Lung (tissue), 12 donors: ENCODE data around the gene CXCL3. TPM values are rescaled to one million over a fixed set of nuclear protein-coding genes. Genes with fewer than 3 reads are reported as not detected.

Experiments used
- ATAC-seq: fragments of 200-7000 bp; cut with Tn5 transposase; one replicate; pipeline ENCODE4 v1.9.1; 2020; ENCODE audit warnings: moderate number of reproducible peaks; ENCODE audit not compliant: insufficient read depth, low FRiP score
- DNase-seq, 3 donors: peaks; one replicate each; pipeline ENCODE4 v3.0.0-alpha.2; 2013 to 2017
- H3K27ac ChIP-seq, 2 donors: one replicate each; pipeline ENCODE4 v1.5.1; 2013; ENCODE audit warnings: mild to moderate bottlenecking in 2 of 2, moderate library complexity in 2 of 2, control low read depth in 1 of 2, inconsistent platforms in 1 of 2, low read depth in 1 of 2, low read length in 1 of 2
- H3K27me3 ChIP-seq, 3 donors: one replicate each; pipeline ENCODE4 v1.5.1; 2013; ENCODE audit warnings: low read length in 2 of 3; ENCODE audit not compliant: control insufficient read depth in 3 of 3, insufficient read depth in 3 of 3
- H3K36me3 ChIP-seq, 4 donors: one replicate each; pipeline ENCODE4 v1.5.1; 2013; ENCODE audit warnings: low read length in 4 of 4, mild to moderate bottlenecking in 1 of 4, moderate library complexity in 1 of 4; ENCODE audit not compliant: control insufficient read depth in 4 of 4, insufficient read depth in 4 of 4
- H3K4me1 ChIP-seq, 5 donors: one replicate each; pipeline ENCODE4 v1.5.1; 2013; ENCODE audit warnings: low read length in 5 of 5, mild to moderate bottlenecking in 2 of 5, moderate library complexity in 1 of 5; ENCODE audit not compliant: control insufficient read depth in 5 of 5, insufficient read depth in 5 of 5
- H3K4me3 ChIP-seq: one replicate; pipeline ENCODE4 v1.5.1; 2013; ENCODE audit warnings: mild to moderate bottlenecking, control low read depth, moderate library complexity
- H3K9ac ChIP-seq, 2 donors: one replicate each; pipeline ENCODE4 v1.5.1; 2013; ENCODE audit warnings: low read length in 2 of 2, control low read depth in 1 of 2; ENCODE audit not compliant: insufficient read depth in 1 of 2
- H3K9me3 ChIP-seq, 4 donors: one replicate each; pipeline ENCODE4 v1.5.1; 2013; ENCODE audit warnings: low read length in 3 of 4, mild to moderate bottlenecking in 1 of 4, moderate library complexity in 1 of 4; ENCODE audit not compliant: control insufficient read depth in 4 of 4, insufficient read depth in 3 of 4
- WGBS, 2 donors: extraction: QIAGEN DNeasy Blood & Tissue Kit; methylation state at CpG; one replicate each; pipeline ENCODE4 v1.1.7; 2013; 5-methylcytosine and 5-hydroxymethylcytosine counted together
- polyA plus RNA-seq, 2 donors: library from polyadenylated mRNA; stranded (reverse); fragments of 200-250 nt; gene quantifications; one replicate each; pipeline ENCODE4 v1.2.1, GENCODE V29; 2013
- total RNA-seq, 2 donors: library from RNA; depleted of rRNA in 1 of 2; stranded (reverse); fragments of >200 nt in 1 of 2; gene quantifications; one replicate each; pipeline ENCODE4 v1.2.1, GENCODE V29; 2014 to 2021
- TF ChIP-seq, protein P1 (sequence below): IDR thresholded peaks from 2 replicates; pipeline ENCODE4 v1.5.1; 2012; ENCODE audit warnings: mild to moderate bottlenecking; ENCODE audit errors: control extremely low read depth, extremely low read depth
- donor health status: control.
- donor health status: control.
- donor health status: Bipolar disorder and iron deficiency.
- donor health status: healthy.
- donor health status: DM: yes; HTN: yes; CAD: no.

The CXCL3 gene
- total and polyA plus RNA-seq, 4 donors: 9.4 to 77.7 (median 24.1) TPM

DNA sequence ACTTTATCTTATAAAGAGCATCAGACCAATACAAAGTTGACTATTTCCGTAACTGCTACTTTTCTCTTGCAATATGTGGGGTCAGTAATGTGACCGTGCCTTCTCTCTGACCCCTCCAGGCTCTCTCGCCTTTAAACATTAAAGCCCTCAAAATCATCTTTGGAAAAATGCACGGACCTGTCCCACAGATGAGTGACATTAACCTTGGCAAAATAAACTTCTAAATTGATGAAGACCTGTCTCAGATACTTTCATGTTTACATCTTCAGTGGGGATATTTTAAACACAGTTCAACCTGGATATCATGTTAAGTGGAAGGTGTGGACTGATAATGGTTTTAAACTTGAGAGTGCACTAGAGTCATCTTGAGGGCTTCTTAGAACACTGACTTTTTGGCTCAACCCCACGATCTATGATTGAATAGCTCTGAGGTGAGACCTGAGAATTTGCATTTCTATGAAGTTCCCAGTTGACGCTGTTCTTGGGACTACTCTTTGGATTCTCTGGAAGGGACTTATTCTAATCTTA, 26.7 kb upstream of the CXCL3 start:
- TF ChIP-seq, protein P1, sequence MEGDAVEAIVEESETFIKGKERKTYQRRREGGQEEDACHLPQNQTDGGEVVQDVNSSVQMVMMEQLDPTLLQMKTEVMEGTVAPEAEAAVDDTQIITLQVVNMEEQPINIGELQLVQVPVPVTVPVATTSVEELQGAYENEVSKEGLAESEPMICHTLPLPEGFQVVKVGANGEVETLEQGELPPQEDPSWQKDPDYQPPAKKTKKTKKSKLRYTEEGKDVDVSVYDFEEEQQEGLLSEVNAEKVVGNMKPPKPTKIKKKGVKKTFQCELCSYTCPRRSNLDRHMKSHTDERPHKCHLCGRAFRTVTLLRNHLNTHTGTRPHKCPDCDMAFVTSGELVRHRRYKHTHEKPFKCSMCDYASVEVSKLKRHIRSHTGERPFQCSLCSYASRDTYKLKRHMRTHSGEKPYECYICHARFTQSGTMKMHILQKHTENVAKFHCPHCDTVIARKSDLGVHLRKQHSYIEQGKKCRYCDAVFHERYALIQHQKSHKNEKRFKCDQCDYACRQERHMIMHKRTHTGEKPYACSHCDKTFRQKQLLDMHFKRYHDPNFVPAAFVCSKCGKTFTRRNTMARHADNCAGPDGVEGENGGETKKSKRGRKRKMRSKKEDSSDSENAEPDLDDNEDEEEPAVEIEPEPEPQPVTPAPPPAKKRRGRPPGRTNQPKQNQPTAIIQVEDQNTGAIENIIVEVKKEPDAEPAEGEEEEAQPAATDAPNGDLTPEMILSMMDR: no peak
- no peak overlapping the region for H3K4me3 ChIP-seq

GRCh38 chr4:74063859-74064258, 25.4 kb upstream of the CXCL3 start:
- DNase-seq (no peak), ATAC-seq (no peak)
- H3K9ac ChIP-seq: no peak overlapping the region
- no peaks in the 10 kb centered on the region for H3K36me3 ChIP-seq
- WGBS, 2 donors: 65 to 66% methylated on average over 1 of the region's 1 CpG
- H3K9me3 ChIP-seq: peaks cover 0 to 3% (median 0%) of the 10 kb centered on the region in 4 donors
- TF ChIP-seq, protein P1: no peak
- no peaks in the 10 kb centered on the region for H3K27me3 ChIP-seq
- no peak overlapping the region for H3K27ac ChIP-seq
- H3K4me1 ChIP-seq: no peaks in the 10 kb centered on the region
- no peak overlapping the region for H3K4me3 ChIP-seq

More for the DNA sequence above, 26.7 kb upstream of the CXCL3 start:
- Histone ChIP-seq H3K4me1 (no peaks in the 10 kb centered on the region), H3K27ac (no peak overlapping the region), H3K27me3 (no peaks in the 10 kb centered on the region), H3K36me3 (no peaks in the 10 kb centered on the region), H3K9me3 (peaks cover 0 to 3% (median 0%) of the 10 kb centered on the region in 4 donors), H3K9ac (no peak overlapping the region)
- no peak for ATAC-seq
- 69 to 79% methylated on average over 6 of the region's 6 CpGs for WGBS, 2 donors
- DNase-seq: no peak

GRCh38 chr4:74062953-74063352, 24.5 kb upstream of the CXCL3 start:
- no peak overlapping the region for H3K9ac ChIP-seq
- H3K4me1 ChIP-seq: no peaks in the 10 kb centered on the region
- no peak overlapping the region for H3K27ac ChIP-seq
- TF ChIP-seq, protein P1: no peak
- H3K27me3 ChIP-seq: no peaks in the 10 kb centered on the region
- H3K9me3 ChIP-seq: peaks cover 0 to 3% (median 0%) of the 10 kb centered on the region in 4 donors
- ATAC-seq (no peak), DNase-seq (no peak)
- no peaks in the 10 kb centered on the region for H3K36me3 ChIP-seq
- no peak overlapping the region for H3K4me3 ChIP-seq

- TF ChIP-seq, protein P1: no peak
- no peak for DNase-seq
- no peak overlapping the region for H3K27ac ChIP-seq
- no peak for ATAC-seq
- no peaks in the 10 kb centered on the region for H3K4me1 ChIP-seq
- H3K4me3 ChIP-seq: no peak overlapping the region
- no peaks in the 10 kb centered on the region for H3K36me3 ChIP-seq
- H3K9me3 ChIP-seq: peaks cover 0 to 3% (median 0%) of the 10 kb centered on the region in 4 donors
- H3K9ac ChIP-seq: no peak overlapping the region
- no peaks in the 10 kb centered on the region for H3K27me3 ChIP-seq
These were observed 22.9 kb upstream of the CXCL3 start for GRCh38 chr4:74061430-74061829.
